Activated CD8-positive, alpha-beta T cell treated with anti-CD3 and anti-CD28 coated beads for 36 hours (primary cell): ENCODE measurements around the gene CRISP1. TPM values are rescaled to one million over a fixed set of nuclear protein-coding genes. Genes with fewer than 3 reads are reported as not detected.

Experiments
- ATAC-seq: fragments of 200-7000 bp; cut with Tn5 transposase; one replicate; pipeline ENCODE4 v1.10.0; 2021; ENCODE audit warnings: mild to moderate bottlenecking, moderate library complexity
- CTCF ChIA-PET: fragments of 350-600 bp; sonication (Branson Sonifier 250); formaldehyde crosslinking; loops from one replicate; lab custom pipeline; 2021; ENCODE audit warnings: antibody characterized with exemption; lab: Charles Lee
- POLR2A ChIA-PET: fragments of 350-600 bp; sonication (Branson Sonifier 250); formaldehyde crosslinking; loops from one replicate; lab custom pipeline; 2021; ENCODE audit warnings: antibody characterized with exemption; lab: Charles Lee
- DNase-seq: peaks from one replicate; pipeline ENCODE4 v3.0.0-alpha.2; 2020
- H3K27ac Mint-ChIP-seq: one replicate; pipeline ENCODE4 v1.8.0; 2021; ENCODE audit warnings: mild to moderate bottlenecking, mixed read lengths
- H3K27me3 Mint-ChIP-seq: one replicate; pipeline ENCODE4 v1.8.0; 2021; ENCODE audit warnings: mixed read lengths
- H3K36me3 Mint-ChIP-seq: one replicate; pipeline ENCODE4 v1.8.0; 2021; ENCODE audit warnings: low read depth, mixed read lengths
- H3K4me1 Mint-ChIP-seq: one replicate; pipeline ENCODE4 v1.8.0; 2021; ENCODE audit warnings: low read depth, mixed read lengths
- H3K4me3 Mint-ChIP-seq: one replicate; pipeline ENCODE4 v1.8.0; 2021; ENCODE audit warnings: mild to moderate bottlenecking, moderate library complexity, mixed read lengths
- H3K9me3 Mint-ChIP-seq: one replicate; pipeline ENCODE4 v1.8.0; 2021; ENCODE audit warnings: mixed read lengths
- intact Hi-C: fragments of 100-400 bp; cut with micrococcal nuclease; formaldehyde crosslinking; loops from one replicate; pipeline ENCODE4 v1.10.0; 2022
- total RNA-seq, 2 experiments: library from RNA; stranded (reverse); gene quantifications; one replicate each; pipeline ENCODE4 v1.2.3, GENCODE V29; 2021
- TF ChIP-seq, protein P1 (sequence below): fragments of 200-600 bp; IDR thresholded peaks from one replicate; pipeline ENCODE4 v1.8.0; 2022; ENCODE audit warnings: antibody characterized with exemption, mild to moderate bottlenecking

Gene CRISP1
- total RNA-seq, 2 experiments from 2014 or later = not detected

DNA sequence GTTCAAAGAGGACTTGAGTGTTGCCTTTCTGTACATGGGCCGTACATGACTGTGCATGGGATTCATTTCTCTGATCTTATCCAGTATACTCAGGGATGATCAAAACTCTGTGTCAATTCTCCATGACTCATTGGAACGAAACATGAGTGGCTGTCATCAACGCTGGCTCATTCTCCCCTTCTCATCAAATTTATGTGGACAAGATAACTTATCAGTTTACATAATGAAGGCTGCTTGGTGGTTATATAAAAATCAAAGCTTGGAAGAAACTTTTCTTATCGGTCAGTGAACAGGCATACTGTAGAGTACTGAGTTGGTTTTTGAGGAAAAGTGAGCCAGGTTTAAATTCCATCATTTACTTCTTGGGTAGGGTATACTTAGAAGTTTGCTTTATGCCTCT lies 24.9 kb downstream of the CRISP1 start:
- ATAC-seq (no peak), DNase-seq (no peak)
- intact Hi-C loops = no loop called here
- no peaks in the 10 kb centered on the region for H3K9me3 Mint-ChIP-seq
- no peaks in the 10 kb centered on the region for H3K27me3 Mint-ChIP-seq
- ChIA-PET CTCF (interaction anchor here (0.6 kb wide), 1 partner anchor 1148 kb away, joined by 3 read pairs; no protein-coding TSS in a partner anchor), POLR2A (no interaction called here)
- H3K27ac Mint-ChIP-seq = no peak overlapping the region
- H3K4me3 Mint-ChIP-seq = no peak overlapping the region
- no peaks in the 10 kb centered on the region for H3K36me3 Mint-ChIP-seq
- no peaks in the 10 kb centered on the region for H3K4me1 Mint-ChIP-seq
- TF ChIP-seq, protein P1, sequence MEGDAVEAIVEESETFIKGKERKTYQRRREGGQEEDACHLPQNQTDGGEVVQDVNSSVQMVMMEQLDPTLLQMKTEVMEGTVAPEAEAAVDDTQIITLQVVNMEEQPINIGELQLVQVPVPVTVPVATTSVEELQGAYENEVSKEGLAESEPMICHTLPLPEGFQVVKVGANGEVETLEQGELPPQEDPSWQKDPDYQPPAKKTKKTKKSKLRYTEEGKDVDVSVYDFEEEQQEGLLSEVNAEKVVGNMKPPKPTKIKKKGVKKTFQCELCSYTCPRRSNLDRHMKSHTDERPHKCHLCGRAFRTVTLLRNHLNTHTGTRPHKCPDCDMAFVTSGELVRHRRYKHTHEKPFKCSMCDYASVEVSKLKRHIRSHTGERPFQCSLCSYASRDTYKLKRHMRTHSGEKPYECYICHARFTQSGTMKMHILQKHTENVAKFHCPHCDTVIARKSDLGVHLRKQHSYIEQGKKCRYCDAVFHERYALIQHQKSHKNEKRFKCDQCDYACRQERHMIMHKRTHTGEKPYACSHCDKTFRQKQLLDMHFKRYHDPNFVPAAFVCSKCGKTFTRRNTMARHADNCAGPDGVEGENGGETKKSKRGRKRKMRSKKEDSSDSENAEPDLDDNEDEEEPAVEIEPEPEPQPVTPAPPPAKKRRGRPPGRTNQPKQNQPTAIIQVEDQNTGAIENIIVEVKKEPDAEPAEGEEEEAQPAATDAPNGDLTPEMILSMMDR = no peak

DNA sequence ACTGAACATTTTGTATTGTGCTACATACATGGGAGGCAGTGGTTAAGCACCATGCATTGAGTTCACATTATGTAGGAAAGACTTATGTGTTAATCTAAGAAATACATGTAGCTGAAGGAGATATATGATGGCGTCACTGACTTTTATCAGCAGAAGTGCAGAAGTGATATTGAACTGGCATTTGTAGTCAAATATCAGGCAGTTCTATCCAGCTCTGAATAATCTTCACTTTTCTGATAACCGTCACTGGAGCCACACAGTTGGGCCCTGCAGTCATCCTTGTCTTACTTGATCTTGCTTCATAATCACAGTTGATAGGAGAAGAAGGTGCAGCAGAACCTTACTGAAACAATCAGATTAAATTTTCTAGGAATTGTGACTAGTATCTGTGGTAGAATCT lies 26.4 kb downstream of the CRISP1 start:
- Mint-ChIP-seq H3K9me3 (no peaks in the 10 kb centered on the region), H3K27ac (no peak overlapping the region), H3K27me3 (no peaks in the 10 kb centered on the region), H3K36me3 (no peaks in the 10 kb centered on the region), H3K4me1 (no peaks in the 10 kb centered on the region), H3K4me3 (no peak overlapping the region)
- TF ChIP-seq, protein P1 = no peak
- ChIA-PET POLR2A (no interaction called here), CTCF (interaction anchor here (1.0 kb wide), 1 partner anchor 308 kb away, joined by 5 read pairs; no protein-coding TSS in a partner anchor)
- ATAC-seq (no peak), DNase-seq (no peak)
- intact Hi-C loops = no loop called here

DNA sequence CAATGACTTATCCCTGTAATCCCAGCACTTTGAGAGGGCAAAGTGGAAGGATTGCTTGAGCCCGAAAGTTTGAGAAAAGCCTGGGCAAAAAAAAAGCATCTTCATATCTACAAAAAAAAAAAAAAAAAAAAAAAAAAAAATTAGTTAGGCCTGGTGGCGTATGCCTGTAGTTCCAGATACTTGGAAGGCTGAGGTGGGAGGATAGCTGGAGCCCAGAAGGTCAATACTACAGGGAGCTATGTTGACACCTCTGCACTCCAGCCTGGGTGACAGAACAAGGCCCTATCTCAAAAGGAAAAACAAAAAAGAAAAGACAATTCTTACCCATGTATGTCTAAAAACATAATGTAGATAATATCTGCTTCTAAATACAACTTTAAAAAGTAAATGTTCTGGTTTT lies 27.2 kb downstream of the CRISP1 start:
- POLR2A ChIA-PET = no interaction called here
- Mint-ChIP-seq H3K4me3 (no peak overlapping the region), H3K27me3 (no peaks in the 10 kb centered on the region), H3K4me1 (no peaks in the 10 kb centered on the region), H3K36me3 (no peaks in the 10 kb centered on the region), H3K9me3 (no peaks in the 10 kb centered on the region), H3K27ac (no peak overlapping the region)
- intact Hi-C loops = no loop called here
- TF ChIP-seq, protein P1 = no peak
- CTCF ChIA-PET = interaction anchor here (1.0 kb wide), 1 partner anchor 308 kb away, joined by 5 read pairs; no protein-coding TSS in a partner anchor
- DNase-seq (no peak), ATAC-seq (no peak)

DNA sequence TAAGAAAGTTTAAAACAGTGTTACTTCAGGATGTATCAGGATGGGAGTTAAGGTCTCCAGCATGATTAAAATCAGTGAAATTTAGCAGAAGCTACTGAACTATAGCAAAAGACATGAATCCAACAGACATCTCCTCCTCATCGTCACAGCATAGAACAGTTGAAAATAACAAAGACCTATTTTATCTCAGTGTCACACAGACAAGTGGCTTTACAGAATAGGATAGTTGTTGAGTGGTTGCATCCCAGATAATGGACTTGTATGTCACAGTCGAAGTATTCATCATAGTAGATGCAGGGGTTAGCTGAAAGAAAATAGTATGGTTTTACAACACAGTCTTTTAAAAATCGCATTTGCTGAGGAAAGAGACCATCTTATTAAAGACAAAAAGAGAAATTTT lies 31.2 kb downstream of the CRISP1 start:
- no peaks in the 10 kb centered on the region for H3K4me1 Mint-ChIP-seq
- H3K4me3 Mint-ChIP-seq = no peak overlapping the region
- intact Hi-C loops = no loop called here
- ChIA-PET CTCF (no interaction called here), POLR2A (interaction anchor here (0.5 kb wide), 1 partner anchor 112 kb away, joined by 3 read pairs; no protein-coding TSS in a partner anchor)
- ATAC-seq = no peak
- no peak for DNase-seq
- no peaks in the 10 kb centered on the region for H3K9me3 Mint-ChIP-seq
- TF ChIP-seq, protein P1 = no peak
- no peak overlapping the region for H3K27ac Mint-ChIP-seq
- no peaks in the 10 kb centered on the region for H3K36me3 Mint-ChIP-seq
- H3K27me3 Mint-ChIP-seq = no peaks in the 10 kb centered on the region

DNA sequence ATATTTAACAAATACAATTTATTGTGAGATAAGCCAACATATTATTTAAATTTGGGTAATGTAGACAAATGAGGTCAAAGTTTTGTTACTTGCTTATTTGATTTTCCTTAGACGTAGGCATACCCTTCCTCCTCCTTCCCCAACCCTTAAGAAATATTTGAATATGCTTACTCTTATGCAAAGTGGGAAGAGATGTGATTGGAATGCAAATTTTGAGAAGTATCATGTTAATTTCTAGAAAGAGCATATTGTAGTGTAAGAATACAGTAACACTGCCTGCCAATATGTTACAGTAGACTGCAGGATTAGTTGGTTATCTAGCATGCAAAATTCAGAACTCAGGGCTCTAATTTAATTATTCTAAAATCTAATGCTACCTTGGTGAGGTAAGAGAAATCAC lies 32.9 kb downstream of the CRISP1 start:
- ChIA-PET CTCF (no interaction called here), POLR2A (no interaction called here)
- Mint-ChIP-seq H3K36me3 (no peaks in the 10 kb centered on the region), H3K27ac (no peak overlapping the region), H3K4me1 (no peaks in the 10 kb centered on the region), H3K9me3 (no peaks in the 10 kb centered on the region), H3K27me3 (no peaks in the 10 kb centered on the region), H3K4me3 (no peak overlapping the region)
- intact Hi-C loops = no loop called here
- DNase-seq (no peak), ATAC-seq (no peak)
- TF ChIP-seq, protein P1 = no peak
